Spleen (tissue), 7 donors: ENCODE results near the gene VEGFA.

Experiments
- POLR2A ChIP-seq, 3 donors: fragments of 450-650 bp; IDR thresholded peaks; one replicate each; pipeline ENCODE4 v1.5.1; 2017; ENCODE audit warnings: antibody characterized with exemption in 3 of 3, mild to moderate bottlenecking in 1 of 3
- TF ChIP-seq, protein P1 (sequence below), 11 experiments: fragments of 200-600 bp in 7 of 11; fragments of 450-650 bp in 4 of 11; sonication (generic) in 4 of 11; IDR thresholded peaks in 8 of 11; conservative IDR thresholded peaks in 3 of 11; 1 replicate in 7 of 11; 2 replicates in 4 of 11; pipeline versions ENCODE4 v1.4.0 to v1.8.0; 2016 to 2021; ENCODE audit warnings: antibody characterized with exemption in 11 of 11, inconsistent platforms in 4 of 11, mild to moderate bottlenecking in 1 of 11
- donor health status: DM: no; HTN: no; CAD: no; lungs with moderate emphysema.
- donor health status: DM: no; HTN: no; CAD: no.
- donor health status: DM: no; HTN: no; CAD: no.

DNA sequence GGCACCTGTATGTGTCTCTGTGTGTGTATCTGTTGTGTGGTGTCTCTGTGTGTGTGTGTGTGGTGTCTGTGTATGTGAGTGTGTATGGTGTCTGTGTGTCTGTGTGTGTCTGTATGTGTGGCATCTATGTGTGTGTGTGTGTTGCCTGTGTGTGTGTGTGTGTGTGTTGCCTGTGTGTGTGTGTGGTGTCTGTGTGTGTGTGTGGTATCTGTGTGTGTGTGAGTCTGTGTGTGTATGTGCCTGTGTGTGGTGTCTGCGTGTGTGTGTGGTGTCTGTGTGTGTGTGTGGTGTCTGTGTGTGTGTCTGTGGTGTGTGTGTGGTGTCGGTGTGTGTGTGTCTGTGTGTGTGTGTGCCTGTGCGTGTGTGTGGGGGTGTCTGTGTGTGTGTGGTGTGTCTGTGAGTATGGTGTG, 31.7 kb upstream of the VEGFA start:
- TF ChIP-seq POLR2A (IDR thresholded peaks at IDR 0.05) = no peak
- TF ChIP-seq, protein P1, sequence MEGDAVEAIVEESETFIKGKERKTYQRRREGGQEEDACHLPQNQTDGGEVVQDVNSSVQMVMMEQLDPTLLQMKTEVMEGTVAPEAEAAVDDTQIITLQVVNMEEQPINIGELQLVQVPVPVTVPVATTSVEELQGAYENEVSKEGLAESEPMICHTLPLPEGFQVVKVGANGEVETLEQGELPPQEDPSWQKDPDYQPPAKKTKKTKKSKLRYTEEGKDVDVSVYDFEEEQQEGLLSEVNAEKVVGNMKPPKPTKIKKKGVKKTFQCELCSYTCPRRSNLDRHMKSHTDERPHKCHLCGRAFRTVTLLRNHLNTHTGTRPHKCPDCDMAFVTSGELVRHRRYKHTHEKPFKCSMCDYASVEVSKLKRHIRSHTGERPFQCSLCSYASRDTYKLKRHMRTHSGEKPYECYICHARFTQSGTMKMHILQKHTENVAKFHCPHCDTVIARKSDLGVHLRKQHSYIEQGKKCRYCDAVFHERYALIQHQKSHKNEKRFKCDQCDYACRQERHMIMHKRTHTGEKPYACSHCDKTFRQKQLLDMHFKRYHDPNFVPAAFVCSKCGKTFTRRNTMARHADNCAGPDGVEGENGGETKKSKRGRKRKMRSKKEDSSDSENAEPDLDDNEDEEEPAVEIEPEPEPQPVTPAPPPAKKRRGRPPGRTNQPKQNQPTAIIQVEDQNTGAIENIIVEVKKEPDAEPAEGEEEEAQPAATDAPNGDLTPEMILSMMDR (IDR thresholded peaks at IDR 0.05 in 8 of 11, conservative IDR thresholded peaks at IDR 0.05 in 3 of 11) = no peak
